Non-pigmented ciliary epithelial cell (primary cell): ENCODE data around the gene CCDC39.
"Not testable (repeated sequence)": the region's sequence is repeated elsewhere in the genome, so short reads cannot be mapped to it uniquely, and the experiment has no call there.

ENCODE experiments used
- DNase-seq: peaks from one replicate; pipeline ENCODE4 v3.0.0-alpha.2; 2010; ENCODE audit warnings: low read depth

The CCDC39 gene

GRCh38 chr3:180624714-180625113, 54.6 kb downstream of the CCDC39 start:
- no peak for DNase-seq

- DNase-seq: no peak
These were observed 59.6 kb downstream of the CCDC39 start for GRCh38 chr3:180619723-180620122.

- not testable (repeated sequence) for DNase-seq
These were observed 60.7 kb downstream of the CCDC39 start for GRCh38 chr3:180618563-180618962.

- no peak for DNase-seq
These were observed 62.2 kb downstream of the CCDC39 start for GRCh38 chr3:180617049-180617448.

- no peak for DNase-seq
These were observed 63.3 kb downstream of the CCDC39 start for GRCh38 chr3:180615954-180616353.

- DNase-seq: no peak
These were observed 66.9 kb downstream of the CCDC39 start for GRCh38 chr3:180612364-180612763.

GRCh38 chr3:180611006-180611405, 68.3 kb downstream of the CCDC39 start:
- DNase-seq: no peak

GRCh38 chr3:180601688-180602666, 77.3 kb downstream of the CCDC39 start, which contains the start of gene TTC14:
TTC14 (plus strand) TSS chr3:180602163; CDS start chr3:180602262, 99 bp downstream.
- peak; percentile 85 for DNase-seq

- no peak for DNase-seq
These were observed 78.8 kb downstream of the CCDC39 start for GRCh38 chr3:180600473-180600872.

GRCh38 chr3:180595559-180595935, 83.7 kb downstream of the CCDC39 start:
- no peak for DNase-seq

GRCh38 chr3:180594631-180595558, 84.4 kb downstream of the CCDC39 start:
- DNase-seq: no peak

- DNase-seq: not testable (repeated sequence)
These were observed 85.7 kb downstream of the CCDC39 start for GRCh38 chr3:180593631-180594030.

GRCh38 chr3:180590396-180590795, 88.9 kb downstream of the CCDC39 start:
- DNase-seq: no peak

GRCh38 chr3:180580934-180581333, 98.4 kb downstream of the CCDC39 start:
- DNase-seq: no peak

- DNase-seq: no peak
These were observed 103.7 kb downstream of the CCDC39 start for GRCh38 chr3:180575571-180575970.

GRCh38 chr3:180571831-180572598, 107.3 kb downstream of the CCDC39 start:
- no peak for DNase-seq

GRCh38 chr3:180570238-180570637, 109.1 kb downstream of the CCDC39 start:
- DNase-seq: no peak

- DNase-seq: no peak
These were observed 114.6 kb downstream of the CCDC39 start for GRCh38 chr3:180564676-180565075.
